IMR-90 (cell line): ENCODE results near the gene TMEM221. TPM values are rescaled to one million over a fixed set of nuclear protein-coding genes. Genes with fewer than 3 reads are reported as not detected.

ENCODE experiments used
- ATAC-seq: fragments of 200-7000 bp; cut with Tn5 transposase; 2 replicates; pipeline ENCODE4 v1.9.1; 2020; ENCODE audit warnings: low read depth, mild to moderate bottlenecking, moderate library complexity
- BruUV-seq: library from RNA; stranded (reverse); fragments of 400-500 nt; replicated peaks from 2 replicates; lab custom pipeline; 2021; lab: Mats Ljungman, UMichigan
- CTCF ChIA-PET: fragments of 300-600 bp; formaldehyde crosslinking; extraction: SDS; loops from one replicate; lab custom pipeline; 2021; ENCODE audit warnings: antibody characterized with exemption; lab: Yijun Ruan, JAX
- POLR2A ChIA-PET: fragments of 300-600 bp; sonication (Branson Sonifier 250); formaldehyde crosslinking; loops from one replicate; lab custom pipeline; 2022; ENCODE audit warnings: antibody characterized with exemption; ENCODE audit not compliant: unreplicated experiment; lab: Charles Lee
- DNase-seq: peaks from one replicate; pipeline ENCODE4 v3.0.0; 2013
- H2AFZ ChIP-seq: replicated peaks from 2 replicates; pipeline ENCODE3; 2013; ENCODE audit warnings: low read length, mild to moderate bottlenecking; ENCODE audit not compliant: poor library complexity
- H2AK5ac ChIP-seq: 2 replicates; pipeline ENCODE4 v1.6.1; 2013; ENCODE audit warnings: low read depth, low read length, inconsistent platforms
- H2AK9ac ChIP-seq: replicated peaks from 2 replicates; pipeline ENCODE3; 2013; ENCODE audit warnings: mild to moderate bottlenecking, low read depth, low read length, moderate library complexity; ENCODE audit not compliant: poor library complexity
- H2BK120ac ChIP-seq: 2 replicates; pipeline ENCODE4 v1.6.1; 2013; ENCODE audit warnings: low read depth, low read length, inconsistent platforms
- H2BK15ac ChIP-seq: 3 replicates; pipeline ENCODE4 v1.6.1; 2013; ENCODE audit warnings: low read depth, low read length, inconsistent platforms
- H2BK20ac ChIP-seq: 2 replicates; pipeline ENCODE4 v1.6.1; 2013; ENCODE audit warnings: low read depth, mild to moderate bottlenecking, inconsistent platforms, low read length, moderate library complexity
- H2BK5ac ChIP-seq: 2 replicates; pipeline ENCODE4 v1.6.1; 2013; ENCODE audit warnings: mild to moderate bottlenecking, low read depth, low read length, inconsistent platforms; ENCODE audit not compliant: poor library complexity, severe bottlenecking
- H3K14ac ChIP-seq: replicated peaks from 2 replicates; pipeline ENCODE4 v1.6.1; 2013; ENCODE audit warnings: low read depth, low read length, inconsistent platforms
- H3K18ac ChIP-seq: 2 replicates; pipeline ENCODE4 v1.6.1; 2013; ENCODE audit warnings: low read depth, low read length, control low read depth
- H3K23ac ChIP-seq: 2 replicates; pipeline ENCODE4 v1.6.1; 2013; ENCODE audit warnings: low read depth, low read length, inconsistent platforms
- H3K27ac ChIP-seq: 2 replicates; pipeline ENCODE4 v1.5.1; 2013; ENCODE audit warnings: mild to moderate bottlenecking, control low read depth, low read length; ENCODE audit not compliant: insufficient read depth
- H3K27me3 ChIP-seq: 2 replicates; pipeline ENCODE4 v1.6.1; 2013; ENCODE audit warnings: low read length; ENCODE audit not compliant: control insufficient read depth, insufficient read depth
- H3K36me3 ChIP-seq: 2 replicates; pipeline ENCODE4 v1.6.1; 2013; ENCODE audit warnings: low read length, mixed read lengths; ENCODE audit not compliant: control insufficient read depth, insufficient read depth
- H3K4ac ChIP-seq: 2 replicates; pipeline ENCODE4 v1.6.1; 2013; ENCODE audit warnings: low read depth, low read length, inconsistent platforms
- H3K4me1 ChIP-seq: 2 replicates; pipeline ENCODE4 v1.6.1; 2013; ENCODE audit warnings: low read length, mixed read lengths; ENCODE audit not compliant: control insufficient read depth, insufficient read depth
- H3K4me2 ChIP-seq: 2 replicates; pipeline ENCODE4 v1.6.1; 2013; ENCODE audit warnings: low read depth, mild to moderate bottlenecking, control low read depth, low read length, moderate library complexity
- H3K4me3 ChIP-seq: 2 replicates; pipeline ENCODE4 v1.5.1; 2013; ENCODE audit warnings: low read depth, mild to moderate bottlenecking, control low read depth, low read length, moderate library complexity; ENCODE audit not compliant: insufficient read depth
- H3K56ac ChIP-seq: 2 replicates; pipeline ENCODE4 v1.6.1; 2013; ENCODE audit warnings: low read length, inconsistent platforms; ENCODE audit not compliant: insufficient read depth; ENCODE audit errors: extremely low read depth
- H3K79me1 ChIP-seq, 2 experiments: 2 replicates each; pipeline ENCODE4 v1.6.1; 2013; ENCODE audit warnings: low read length in 2 of 2, inconsistent platforms in 1 of 2, low read depth in 1 of 2
- H3K9ac ChIP-seq: 2 replicates; pipeline ENCODE4 v1.6.1; 2013; ENCODE audit warnings: low read depth, low read length, control low read depth
- H3K9me1 ChIP-seq: 2 replicates; pipeline ENCODE4 v1.6.1; 2013; ENCODE audit warnings: low read length, inconsistent platforms; ENCODE audit not compliant: insufficient read depth
- H3K9me3 ChIP-seq: 2 replicates; pipeline ENCODE4 v1.6.1; 2013; ENCODE audit warnings: low read length; ENCODE audit not compliant: control insufficient read depth, insufficient read depth
- H4K20me1 ChIP-seq: 2 replicates; pipeline ENCODE4 v1.6.1; 2013; ENCODE audit warnings: low read length, inconsistent platforms; ENCODE audit not compliant: insufficient read depth
- H4K5ac ChIP-seq: 2 replicates; pipeline ENCODE4 v1.6.1; 2013; ENCODE audit warnings: mild to moderate bottlenecking, low read depth, low read length, control low read depth
- H4K8ac ChIP-seq, 2 experiments: 2 replicates each; pipeline ENCODE4 v1.6.1; 2013; ENCODE audit warnings: low read depth in 2 of 2, low read length in 2 of 2, control low read depth in 1 of 2, inconsistent platforms in 1 of 2
- H4K91ac ChIP-seq: 2 replicates; pipeline ENCODE4 v1.6.1; 2013; ENCODE audit warnings: low read depth, low read length, inconsistent platforms; ENCODE audit not compliant: insufficient read depth
- BHLHE40 ChIP-seq: fragments of 150-350 bp; IDR thresholded peaks from 2 replicates; pipeline ENCODE4 v1.6.1; 2016; ENCODE audit warnings: mild to moderate bottlenecking, low read depth, low read length
- CHD1 ChIP-seq: IDR thresholded peaks from 2 replicates; pipeline ENCODE4 v1.6.1; 2012; ENCODE audit warnings: low read depth, low read length, improper control_type of control experiment
- CTCF ChIP-seq: conservative IDR thresholded peaks from 2 replicates; pipeline ENCODE4 v1.5.1; 2012; ENCODE audit warnings: mild to moderate bottlenecking, low read depth, low read length, improper control_type of control experiment
- ELK1 ChIP-seq: fragments of 150-350 bp; IDR thresholded peaks from 2 replicates; pipeline ENCODE4 v1.6.1; 2016; ENCODE audit warnings: low read depth, mild to moderate bottlenecking, low read length, moderate library complexity, borderline replicate concordance
- FOS ChIP-seq: fragments of 150-350 bp; IDR thresholded peaks from 2 replicates; pipeline ENCODE4 v1.6.1; 2016; ENCODE audit warnings: low read depth, low read length
- MXI1 ChIP-seq: IDR thresholded peaks from 2 replicates; pipeline ENCODE4 v1.6.1; 2012; ENCODE audit warnings: low read depth, mild to moderate bottlenecking, low read length, moderate library complexity, borderline replicate concordance
- NFE2L2 ChIP-seq: fragments of 150-350 bp; IDR thresholded peaks from 2 replicates; pipeline ENCODE4 v1.6.1; 2016; ENCODE audit warnings: low read depth, mild to moderate bottlenecking, low read length
- POLR2A ChIP-seq: IDR thresholded peaks from 2 replicates; pipeline ENCODE4 v1.6.1; 2012; ENCODE audit warnings: mild to moderate bottlenecking, low read depth, low read length
- RAD21 ChIP-seq: IDR thresholded peaks from 2 replicates; pipeline ENCODE4 v1.6.1; 2012; ENCODE audit warnings: low read length, improper control_type of control experiment
- RCOR1 ChIP-seq: IDR thresholded peaks from 2 replicates; pipeline ENCODE4 v1.6.1; 2012; ENCODE audit warnings: mild to moderate bottlenecking, low read length, improper control_type of control experiment; ENCODE audit not compliant: insufficient replicate concordance
- RFX5 ChIP-seq: IDR thresholded peaks from 2 replicates; pipeline ENCODE4 v1.8.0; 2012; ENCODE audit warnings: low read depth, mild to moderate bottlenecking, low read length, moderate library complexity
- SMC3 ChIP-seq: fragments of 150-350 bp; IDR thresholded peaks from 2 replicates; pipeline ENCODE4 v1.6.1; 2016; ENCODE audit warnings: low read depth, mild to moderate bottlenecking, antibody characterized with exemption, low read length, moderate library complexity
- USF2 ChIP-seq: fragments of 150-350 bp; IDR thresholded peaks from 2 replicates; pipeline ENCODE4 v1.6.1; 2017; ENCODE audit warnings: mild to moderate bottlenecking, antibody characterized with exemption, low read length, low read depth
- WGBS, 2 experiments: methylation state at CpG; one replicate each; pipeline versions ENCODE4 v1.1.5 to v1.1.7; 2013; ENCODE audit warnings: missing lambda C conversion rate in 2 of 2; ENCODE audit not compliant: insufficient read length in 1 of 2; ENCODE audit errors: extremely low coverage in 2 of 2; 5-methylcytosine and 5-hydroxymethylcytosine counted together
- dilution Hi-C: fragments of 300-500 bp; cut with HindIII; formaldehyde crosslinking; loops from one replicate; pipeline ENCODE4 v1.14.3; 2018; ENCODE audit warnings: low sequenced_read_pairs; ENCODE audit not compliant: unreplicated experiment
- in situ Hi-C: fragments of 300-500 bp; cut with MboI; formaldehyde crosslinking; loops from 3 replicates; pipeline ENCODE4 v1.14.3; 2019; ENCODE audit warnings: low sequenced_read_pairs, inconsistent platforms, mixed read lengths
- intact Hi-C: fragments of 100-400 bp; cut with micrococcal nuclease; formaldehyde crosslinking; loops from 2 replicates; pipeline ENCODE4 v1.10.0; 2022
- polyA plus RNA-seq, 3 experiments: library from polyadenylated mRNA; depleted of rRNA; stranded (reverse); fragments of >200 nt; gene quantifications; 2 replicates each; pipeline ENCODE4 v1.2.3, GENCODE V29; 2012; ENCODE audit warnings: low replicate concordance in 1 of 3
- total RNA-seq: library from RNA; depleted of rRNA; stranded (reverse); fragments of >200 nt; gene quantifications from 2 replicates; pipeline ENCODE4 v1.2.3, GENCODE V29; 2012

Gene TMEM221
- total and polyA plus RNA-seq, 2 of the 4 experiments (the other 2 are of a cell fraction): 0.12 TPM; not detected in 1

- TF ChIP-seq USF2 (no peak), RFX5 (no peak)
Observed at GRCh38 chr19:17467471-17468301, 19.2 kb upstream of the TMEM221 start (continued).

DNA sequence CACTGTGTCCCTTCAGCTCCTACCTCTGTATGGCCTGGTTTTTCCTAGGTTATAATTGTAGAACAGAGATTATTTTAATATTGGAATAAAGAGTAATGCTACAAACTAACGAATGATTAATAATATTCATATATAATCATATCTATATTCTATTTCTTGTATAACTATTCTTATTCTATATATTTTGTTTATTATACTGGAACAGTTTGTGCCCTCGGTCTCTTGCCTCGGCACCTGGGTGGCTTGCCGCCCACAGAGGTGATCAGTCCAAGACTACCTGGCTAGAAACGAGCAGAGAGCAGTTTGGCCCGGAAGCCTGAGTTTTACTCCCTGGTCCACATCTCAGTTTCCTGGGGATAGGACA is 18.0 kb upstream of the TMEM221 start:
- H3K4me1 ChIP-seq: peaks cover 7% of the 10 kb centered on the region
- H3K14ac ChIP-seq: no peak overlapping the region
- H4K91ac ChIP-seq: no peak overlapping the region
- H3K27ac ChIP-seq: no peak overlapping the region
- H4K8ac ChIP-seq: no peak overlapping the region
- no peak overlapping the region for H3K4ac ChIP-seq
- DNase-seq: no peak
- no peak overlapping the region for H2AK5ac ChIP-seq
- no TSS peak for BruUV-seq
- no peak overlapping the region for H2BK15ac ChIP-seq
- ChIA-PET CTCF (interaction anchor here (0.6 to 1.0 kb wide), 3 partner anchors 17 to 85 kb away, joined by 3 read pairs; no protein-coding TSS in a partner anchor), POLR2A (no interaction called here)
- H4K20me1 ChIP-seq: peaks cover 2% of the 10 kb centered on the region; the same call in 1 of the 2 replicates
- no peak overlapping the region for H3K4me2 ChIP-seq
- no CpG with 5 or more reads among the region's 6 CpGs for WGBS, 2 experiments
- no peak overlapping the region for H2BK20ac ChIP-seq
- no peak overlapping the region for H3K9ac ChIP-seq
- no peak overlapping the region for H4K5ac ChIP-seq
- H3K56ac ChIP-seq: no peak overlapping the region
- H3K4me3 ChIP-seq: no peak overlapping the region
- H3K9me1 ChIP-seq: no peaks in the 10 kb centered on the region
- H2AFZ ChIP-seq: no peak overlapping the region
- H3K9me3 ChIP-seq: no peaks in the 10 kb centered on the region
- no peak overlapping the region for H3K18ac ChIP-seq
- peaks cover 7% of the 10 kb centered on the region; the same call in 1 of the 2 replicates for H3K27me3 ChIP-seq
- in situ Hi-C loops: no loop called here
- no peak overlapping the region for H3K23ac ChIP-seq
- dilution Hi-C loops: no loop called here
- peaks cover 4 to 10% of the 10 kb centered on the region in 2 experiments; a peak in 3 of 4 replicates for H3K79me1 ChIP-seq
- H2AK9ac ChIP-seq: no peak overlapping the region
- H2BK120ac ChIP-seq: no peak overlapping the region
- no peak overlapping the region for H2BK5ac ChIP-seq
- no peaks in the 10 kb centered on the region for H3K36me3 ChIP-seq
- intact Hi-C loops: loop anchor here (1.0 kb wide), 2 partner anchors 71 to 120 kb away; no protein-coding TSS in a partner anchor
- ATAC-seq: no peak
- TF ChIP-seq NFE2L2 (no peak), CHD1 (no peak), MXI1 (no peak), FOS (no peak), RAD21 (no peak), RCOR1 (no peak), ELK1 (no peak), SMC3 (no peak), POLR2A (no peak), BHLHE40 (no peak), RFX5 (no peak), CTCF (no peak)
